ENCODE data around the gene TMEM140.

- TF ChIP-seq POU6F1 (CRISPR knock-in tag; IDR thresholded peaks at IDR 0.05; ENCODE audit: borderline replicate concordance, low read depth) = no peak
- no peak for TF ChIP-seq ZFP30 (CRISPR knock-in tag; IDR thresholded peaks at IDR 0.05)
- TF ChIP-seq PATZ1 (CRISPR knock-in tag; IDR thresholded peaks at IDR 0.05; ENCODE audit: borderline replicate concordance) = no peak
- no peak for TF ChIP-seq RARB (CRISPR knock-in tag; IDR thresholded peaks at IDR 0.05)
- no peak for TF ChIP-seq CREB5 (CRISPR knock-in tag; IDR thresholded peaks at IDR 0.05; ENCODE audit: low read depth)
- no peak for TF ChIP-seq GLIS3 (CRISPR knock-in tag; IDR thresholded peaks at IDR 0.05)
- no peak for TF ChIP-seq TSHZ2 (CRISPR knock-in tag; IDR thresholded peaks at IDR 0.05)
- no peak for TF ChIP-seq ZC3H10 (CRISPR knock-in tag; IDR thresholded peaks at IDR 0.05)
- TF ChIP-seq ZFP3 (CRISPR knock-in tag; IDR thresholded peaks at IDR 0.05) = no peak
- no peak for TF ChIP-seq ZNF8 (CRISPR knock-in tag; IDR thresholded peaks at IDR 0.05)
- TF ChIP-seq BACH2 (CRISPR knock-in tag; IDR thresholded peaks at IDR 0.05; ENCODE audit: borderline replicate concordance) = no peak
- no peak for TF ChIP-seq CSDC2 (CRISPR knock-in tag; IDR thresholded peaks at IDR 0.05)
- no peak for TF ChIP-seq PPARA (CRISPR knock-in tag; IDR thresholded peaks at IDR 0.05; ENCODE audit: borderline replicate concordance)
- TF ChIP-seq OSR1 (CRISPR knock-in tag; IDR thresholded peaks at IDR 0.05) = no peak
Measured at GRCh38 chr7:135100856-135101255, 47.0 kb upstream of the TMEM140 start.
